Measurements from ENCODE around the gene IL2RG.

DNA sequence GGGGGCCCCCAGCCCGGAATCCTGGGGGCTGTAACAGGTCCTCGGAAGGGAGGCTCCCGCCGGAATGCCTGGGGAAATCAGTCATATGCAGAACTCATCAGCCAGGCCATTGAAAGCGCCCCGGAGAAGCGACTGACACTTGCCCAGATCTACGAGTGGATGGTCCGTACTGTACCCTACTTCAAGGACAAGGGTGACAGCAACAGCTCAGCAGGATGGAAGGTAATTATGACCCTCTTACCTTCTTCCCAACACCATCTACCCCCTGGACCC, 14.7 kb downstream of the IL2RG start:
- TF ChIP-seq, protein P1, sequence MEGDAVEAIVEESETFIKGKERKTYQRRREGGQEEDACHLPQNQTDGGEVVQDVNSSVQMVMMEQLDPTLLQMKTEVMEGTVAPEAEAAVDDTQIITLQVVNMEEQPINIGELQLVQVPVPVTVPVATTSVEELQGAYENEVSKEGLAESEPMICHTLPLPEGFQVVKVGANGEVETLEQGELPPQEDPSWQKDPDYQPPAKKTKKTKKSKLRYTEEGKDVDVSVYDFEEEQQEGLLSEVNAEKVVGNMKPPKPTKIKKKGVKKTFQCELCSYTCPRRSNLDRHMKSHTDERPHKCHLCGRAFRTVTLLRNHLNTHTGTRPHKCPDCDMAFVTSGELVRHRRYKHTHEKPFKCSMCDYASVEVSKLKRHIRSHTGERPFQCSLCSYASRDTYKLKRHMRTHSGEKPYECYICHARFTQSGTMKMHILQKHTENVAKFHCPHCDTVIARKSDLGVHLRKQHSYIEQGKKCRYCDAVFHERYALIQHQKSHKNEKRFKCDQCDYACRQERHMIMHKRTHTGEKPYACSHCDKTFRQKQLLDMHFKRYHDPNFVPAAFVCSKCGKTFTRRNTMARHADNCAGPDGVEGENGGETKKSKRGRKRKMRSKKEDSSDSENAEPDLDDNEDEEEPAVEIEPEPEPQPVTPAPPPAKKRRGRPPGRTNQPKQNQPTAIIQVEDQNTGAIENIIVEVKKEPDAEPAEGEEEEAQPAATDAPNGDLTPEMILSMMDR (IDR thresholded peaks at IDR 0.05; ENCODE audit: low read depth, low read length), result no peak
- TF ChIP-seq POLR2A (IDR thresholded peaks at IDR 0.05; ENCODE audit: extremely low read depth, insufficient read length), result no peak

Data from NB4 (cell line).